WI38 (cell line): ENCODE results near the gene UTRN.

Experiments
- H3K4me3 ChIP-seq: 2 replicates; pipeline ENCODE4 v1.5.1; 2011; ENCODE audit warnings: low read depth, mild to moderate bottlenecking, control low read depth, low read length
- TF ChIP-seq, protein P1 (sequence below): IDR thresholded peaks from 2 replicates; pipeline ENCODE4 v1.5.1; 2012; ENCODE audit warnings: low read depth, mild to moderate bottlenecking, control low read depth, low read length

UTRN gene

DNA sequence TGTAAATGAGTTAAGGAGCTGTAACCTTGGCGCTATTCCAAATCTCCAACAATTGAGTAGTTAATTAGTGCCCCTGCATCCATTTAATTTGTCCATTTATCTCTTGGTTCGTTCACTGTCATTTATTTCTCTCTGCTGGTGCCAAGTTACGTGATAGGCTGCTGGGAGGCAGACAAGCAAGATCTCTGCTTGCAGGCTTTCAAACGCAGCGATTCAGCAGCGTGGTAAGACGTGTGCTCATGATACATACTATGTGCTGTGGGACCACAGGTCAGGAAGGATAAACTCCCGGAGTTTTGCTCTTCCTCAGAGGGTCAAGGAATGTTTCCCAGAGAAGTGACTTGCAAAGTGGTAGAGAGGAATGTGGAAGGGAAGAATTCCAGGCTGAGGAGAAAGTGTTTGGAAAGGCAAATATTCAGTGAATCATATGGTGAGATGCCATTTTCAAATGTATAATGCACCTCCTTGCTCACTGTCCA is 46.4 kb downstream of the UTRN start:
- no peak overlapping the region for H3K4me3 ChIP-seq
- TF ChIP-seq, protein P1, sequence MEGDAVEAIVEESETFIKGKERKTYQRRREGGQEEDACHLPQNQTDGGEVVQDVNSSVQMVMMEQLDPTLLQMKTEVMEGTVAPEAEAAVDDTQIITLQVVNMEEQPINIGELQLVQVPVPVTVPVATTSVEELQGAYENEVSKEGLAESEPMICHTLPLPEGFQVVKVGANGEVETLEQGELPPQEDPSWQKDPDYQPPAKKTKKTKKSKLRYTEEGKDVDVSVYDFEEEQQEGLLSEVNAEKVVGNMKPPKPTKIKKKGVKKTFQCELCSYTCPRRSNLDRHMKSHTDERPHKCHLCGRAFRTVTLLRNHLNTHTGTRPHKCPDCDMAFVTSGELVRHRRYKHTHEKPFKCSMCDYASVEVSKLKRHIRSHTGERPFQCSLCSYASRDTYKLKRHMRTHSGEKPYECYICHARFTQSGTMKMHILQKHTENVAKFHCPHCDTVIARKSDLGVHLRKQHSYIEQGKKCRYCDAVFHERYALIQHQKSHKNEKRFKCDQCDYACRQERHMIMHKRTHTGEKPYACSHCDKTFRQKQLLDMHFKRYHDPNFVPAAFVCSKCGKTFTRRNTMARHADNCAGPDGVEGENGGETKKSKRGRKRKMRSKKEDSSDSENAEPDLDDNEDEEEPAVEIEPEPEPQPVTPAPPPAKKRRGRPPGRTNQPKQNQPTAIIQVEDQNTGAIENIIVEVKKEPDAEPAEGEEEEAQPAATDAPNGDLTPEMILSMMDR = no peak

DNA sequence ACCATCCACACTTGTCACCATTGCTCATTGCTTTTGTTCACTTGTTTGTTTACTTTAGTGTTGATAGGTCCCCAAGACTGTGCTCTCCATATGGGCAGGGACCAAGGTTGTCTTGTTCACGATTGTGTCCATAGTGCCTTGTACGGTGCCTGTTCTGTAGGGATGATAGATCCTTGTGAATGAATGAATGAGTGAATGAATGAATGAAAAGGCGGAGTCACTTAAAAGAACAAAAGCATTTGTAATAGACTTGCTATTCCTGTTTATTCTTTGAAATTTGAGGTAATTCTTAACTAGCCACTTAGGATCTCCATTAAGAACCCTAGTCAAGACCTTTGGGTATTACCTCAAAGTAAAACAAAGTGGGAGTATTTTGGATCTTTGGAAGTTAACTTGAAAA is 47.0 kb downstream of the UTRN start:
- H3K4me3 ChIP-seq = no peak overlapping the region
- TF ChIP-seq, protein P1 = no peak

DNA sequence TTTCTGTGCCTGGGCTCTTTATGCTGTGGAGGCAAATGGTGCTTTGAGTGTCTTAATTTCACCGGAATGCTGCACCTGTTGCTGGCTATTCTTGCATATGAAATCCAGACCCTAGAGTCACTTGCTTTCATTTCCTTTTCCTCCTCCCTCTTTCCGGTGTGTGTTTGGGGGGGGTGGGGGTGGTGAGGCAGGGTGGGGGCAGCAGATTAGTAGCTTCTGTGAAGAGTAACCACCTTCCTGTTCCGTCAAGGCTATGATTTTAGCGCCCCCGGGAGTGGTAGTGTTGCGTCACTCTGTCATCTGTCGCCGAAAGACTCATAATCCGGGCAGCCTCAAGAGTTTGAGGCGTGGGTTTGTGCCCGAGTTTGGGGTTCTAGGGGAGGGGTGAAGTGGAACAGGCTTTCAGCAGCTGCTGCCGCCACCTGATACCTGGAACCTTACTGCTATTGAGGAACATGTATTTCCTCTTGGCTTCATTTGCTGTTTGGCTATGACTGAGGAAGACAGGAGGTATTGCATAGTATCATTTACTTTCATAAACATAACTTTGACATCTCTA is 49.1 kb downstream of the UTRN start:
- TF ChIP-seq, protein P1 = no peak
- H3K4me3 ChIP-seq = no peak overlapping the region
